Cerebellar cortex (tissue), 1 donor: ENCODE data around the gene EPC1.
"Not testable (repeated sequence)": the region's sequence is repeated elsewhere in the genome, so short reads cannot be mapped to it uniquely, and the experiment has no call there.

Experiments
- DNase-seq: peaks from one replicate; pipeline ENCODE4 v3.0.0-alpha.2; 2015; ENCODE audit warnings: low spot score

EPC1 gene

DNA sequence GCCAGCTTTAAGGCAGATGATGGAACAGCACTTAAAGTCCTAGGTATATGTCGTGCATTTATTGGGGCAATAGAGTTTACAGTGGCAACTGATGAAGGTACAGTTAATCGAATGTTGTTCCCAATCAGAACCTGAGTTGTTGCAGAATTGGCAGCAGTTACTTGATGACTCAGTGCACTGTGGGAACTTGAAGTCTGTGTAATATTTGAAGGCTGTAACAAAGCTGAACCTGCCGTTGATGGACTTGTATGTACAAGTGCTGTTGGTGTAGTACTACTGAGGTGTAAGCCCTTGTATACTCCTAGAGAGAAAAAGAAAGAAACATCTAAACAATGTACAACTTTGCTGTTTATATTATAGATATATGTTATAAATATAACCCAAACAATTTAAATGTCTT is 75.3 kb downstream of the EPC1 start:
- DNase-seq = no peak

DNA sequence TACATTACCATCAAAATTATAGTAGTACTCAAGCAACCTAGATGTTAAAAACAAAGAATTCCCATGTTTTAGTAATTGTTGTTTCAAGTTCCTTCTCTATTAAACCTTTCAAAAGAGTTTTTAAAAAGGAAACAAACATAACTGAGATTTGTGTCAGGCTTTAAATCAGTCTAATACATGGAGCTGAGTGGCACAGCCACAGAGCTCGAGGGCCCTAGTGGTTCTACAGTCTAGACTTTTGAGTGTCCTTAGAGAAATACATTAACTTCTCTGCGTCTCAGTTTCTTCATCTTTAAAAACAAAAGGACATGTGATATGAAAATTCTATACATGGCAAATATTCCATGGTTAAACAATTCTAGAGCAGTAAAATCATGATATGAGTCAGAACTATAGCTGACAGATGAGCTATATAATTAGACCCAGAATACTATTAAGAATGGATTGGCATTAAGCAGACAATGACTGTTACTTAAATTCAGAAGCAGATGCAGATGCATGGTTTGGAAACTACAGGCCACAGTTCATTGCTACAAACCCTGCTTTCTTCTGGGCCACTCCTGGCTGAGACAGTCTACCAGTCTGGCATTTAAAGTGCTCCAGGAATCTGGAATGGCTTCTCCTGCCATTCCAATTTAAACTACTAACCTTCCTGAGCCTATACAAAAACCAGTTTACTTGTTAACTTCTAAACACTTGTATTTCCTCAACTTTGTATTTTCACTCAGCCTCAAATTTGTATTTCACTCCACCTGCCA is 77.4 kb downstream of the EPC1 start:
- DNase-seq = no peak

DNA sequence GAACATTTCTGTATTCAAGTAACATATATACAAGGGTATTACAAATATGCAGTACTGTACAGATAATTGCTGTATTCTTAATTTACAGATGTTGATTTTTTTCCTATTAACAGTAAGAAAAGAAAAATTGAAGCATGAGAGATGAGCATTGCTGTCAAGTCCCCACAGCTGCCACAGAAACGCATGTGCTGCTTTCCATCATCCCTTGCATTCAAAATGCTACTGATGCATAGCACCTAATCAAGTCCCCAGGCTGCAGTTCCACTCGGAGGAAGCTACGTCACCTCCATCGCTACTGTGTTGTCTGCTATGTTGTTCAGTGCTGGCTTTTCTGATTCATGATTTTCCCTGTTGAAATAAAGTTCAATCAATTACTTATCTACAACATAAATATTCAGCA is 78.2 kb downstream of the EPC1 start:
- no peak for DNase-seq

DNA sequence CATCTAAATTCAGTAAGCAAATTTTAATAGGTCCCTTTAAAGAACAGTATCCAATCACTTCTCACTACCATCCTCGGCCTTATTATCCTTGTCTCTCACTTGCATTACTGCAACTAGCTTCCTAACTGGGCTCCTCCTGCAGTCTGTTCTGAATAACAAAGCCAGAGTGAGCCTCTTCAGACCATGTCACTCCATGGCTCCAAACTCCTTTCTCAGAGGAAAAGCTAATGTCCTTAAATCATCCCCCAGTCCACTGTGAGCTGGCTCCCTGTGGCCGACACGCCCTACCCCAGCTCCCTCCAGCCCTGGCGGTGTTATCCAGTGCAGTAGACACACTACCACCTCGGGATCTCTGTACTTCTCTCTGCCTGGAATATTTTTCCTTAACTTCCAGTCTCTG is 80.0 kb downstream of the EPC1 start:
- no peak for DNase-seq

DNA sequence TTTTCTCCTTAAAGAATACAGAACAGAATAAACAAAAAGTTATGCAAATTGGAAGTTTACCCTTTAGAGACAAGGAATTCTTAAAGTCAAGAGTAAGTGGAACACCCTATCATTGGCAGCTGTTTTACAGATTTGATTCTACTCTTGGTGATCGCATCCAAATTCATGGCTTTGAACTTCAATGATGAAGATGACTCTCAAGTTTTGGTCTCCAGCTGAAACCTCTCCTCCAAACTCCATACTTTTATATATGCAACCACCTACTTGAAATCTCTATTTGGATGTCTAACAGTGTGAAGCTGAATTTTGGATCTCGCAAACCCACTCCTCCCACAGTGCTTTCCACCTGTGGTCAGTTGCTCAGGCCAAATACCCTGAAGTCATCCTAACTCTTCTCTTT is 80.4 kb downstream of the EPC1 start:
- no peak for DNase-seq

DNA sequence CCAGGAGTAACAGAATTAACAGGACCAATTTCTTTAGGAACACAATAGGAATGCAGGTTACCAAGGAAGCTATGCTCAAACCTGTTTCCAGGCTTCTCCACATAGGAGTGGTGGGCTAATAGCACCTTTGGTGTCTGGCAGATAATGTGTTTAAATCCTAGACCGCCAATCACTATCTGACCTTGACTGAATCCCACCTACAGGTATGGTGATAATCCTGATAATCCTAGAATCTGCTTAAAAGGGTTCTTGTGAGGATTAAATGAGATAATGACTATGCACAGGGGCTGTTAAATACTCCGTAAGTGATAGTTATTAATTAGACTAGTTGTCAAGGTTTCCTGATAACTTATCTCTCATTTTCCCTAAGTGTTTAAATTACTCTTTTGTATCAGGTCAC is 81.2 kb downstream of the EPC1 start:
- no peak for DNase-seq

DNA sequence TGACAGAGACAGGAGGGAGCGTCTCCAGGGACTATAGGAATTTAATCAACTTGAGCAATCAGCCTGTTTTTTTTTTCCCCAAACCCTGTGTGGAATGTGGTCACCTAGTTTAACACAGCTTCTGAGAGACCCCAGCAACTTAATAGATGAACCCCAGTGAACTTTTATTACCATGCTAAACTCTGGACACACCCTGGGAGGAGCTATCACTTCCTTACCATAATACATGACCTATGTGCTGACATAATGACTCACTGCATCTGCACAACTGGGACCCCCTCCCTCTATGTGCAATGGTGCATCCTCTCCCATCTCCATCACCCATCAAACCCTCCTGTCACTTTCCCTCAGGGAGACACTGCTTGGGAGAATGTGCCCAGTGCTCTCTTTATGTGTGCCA is 83.7 kb downstream of the EPC1 start:
- DNase-seq = no peak

DNA sequence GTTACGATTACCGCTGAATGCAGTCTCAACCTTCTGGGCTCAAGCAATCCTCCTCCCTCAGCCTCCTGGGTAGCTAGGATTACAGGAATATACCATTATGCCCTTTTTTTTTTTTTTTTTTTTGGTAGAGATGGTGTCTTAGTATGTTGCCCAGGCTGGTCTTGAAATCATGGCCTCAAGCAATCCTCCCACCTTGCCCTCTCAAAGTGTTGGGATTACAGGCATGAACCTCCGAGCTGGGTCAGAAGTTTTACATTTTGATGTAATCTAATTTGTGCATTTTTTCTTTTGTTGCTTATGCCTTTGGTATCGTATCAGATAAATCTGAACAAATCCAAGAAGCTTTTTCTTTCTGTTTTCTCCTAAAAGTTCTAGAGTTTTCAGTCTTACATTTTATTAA is 87.4 kb downstream of the EPC1 start:
- DNase-seq = no peak

DNA sequence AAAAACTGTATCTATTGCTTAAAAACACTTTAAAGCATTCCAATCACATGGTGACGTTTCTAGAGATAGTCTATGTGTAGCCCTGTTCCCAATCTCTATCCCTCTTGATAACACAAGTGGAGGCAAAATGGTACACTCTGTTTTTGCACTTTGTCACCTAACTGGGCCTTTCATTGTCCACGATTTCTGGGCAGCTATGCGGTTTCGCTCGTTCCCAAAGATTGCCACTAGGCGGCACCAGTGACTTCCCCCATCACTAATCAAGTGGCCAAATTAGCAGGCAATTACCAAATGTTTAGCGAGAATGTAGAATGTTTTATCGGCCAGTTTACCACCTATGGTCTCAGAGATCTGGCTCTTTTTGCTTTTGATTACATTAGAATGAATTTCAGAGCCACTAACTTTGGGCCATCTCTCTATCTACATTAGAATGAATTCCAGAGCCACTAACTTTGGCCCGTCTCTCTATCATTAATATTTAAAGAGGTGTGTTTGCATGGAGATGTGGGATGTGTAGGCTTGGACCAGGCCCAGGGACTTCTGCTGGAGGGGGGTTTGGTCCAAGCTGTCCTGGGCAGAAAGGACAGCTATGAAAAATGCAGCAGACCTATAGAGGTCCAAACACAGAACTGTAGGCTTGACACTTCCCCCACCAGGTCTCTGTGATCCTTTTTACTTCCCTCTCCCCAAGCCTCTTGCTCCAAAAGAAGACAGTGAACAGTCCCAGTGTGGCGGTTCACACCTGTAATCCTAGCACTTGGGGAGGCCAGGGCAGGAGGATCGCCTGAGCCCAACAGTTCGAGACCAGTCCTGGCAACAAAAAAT is 90.1 kb downstream of the EPC1 start:
- DNase-seq = peak; percentile 79

DNA sequence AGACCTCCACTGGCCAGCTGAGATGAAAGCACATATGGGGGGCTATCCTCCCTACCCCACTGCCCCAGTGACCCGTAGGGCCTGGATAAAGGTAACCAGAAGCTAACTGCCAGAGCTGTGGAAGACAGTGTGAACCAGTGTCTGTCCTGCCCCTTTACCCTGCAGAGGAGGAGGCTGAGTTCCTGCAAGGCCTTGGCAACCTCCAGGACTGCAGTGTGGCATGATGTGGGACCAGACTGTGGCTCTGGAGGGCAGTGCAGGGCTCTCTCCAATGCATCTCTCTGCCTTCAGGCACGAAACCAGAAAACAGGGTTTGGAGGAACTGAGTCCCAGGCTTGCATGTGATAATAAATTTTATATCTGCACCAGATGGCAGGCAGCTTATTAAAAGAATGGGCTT is 93.1 kb downstream of the EPC1 start:
- no peak for DNase-seq

DNA sequence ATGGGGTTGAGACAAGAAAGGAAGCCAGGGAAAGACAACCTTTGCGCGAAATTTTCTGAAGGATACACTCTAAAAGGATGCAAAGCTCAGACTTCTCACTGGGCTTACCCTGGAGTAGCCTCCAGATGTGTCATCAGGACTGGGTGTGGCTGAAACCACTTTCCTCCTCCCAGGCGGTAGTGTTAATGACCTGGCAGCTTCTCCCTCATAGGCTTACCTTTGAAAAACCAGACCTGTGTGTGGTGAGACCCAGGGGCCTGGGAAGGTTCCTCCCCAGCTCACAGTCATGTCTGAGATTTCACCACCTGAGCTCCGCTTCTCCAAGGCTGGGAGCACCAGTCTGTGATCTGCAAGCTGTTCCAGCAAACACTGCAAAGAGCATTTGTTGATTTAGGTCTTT is 93.7 kb downstream of the EPC1 start:
- DNase-seq = no peak

DNA sequence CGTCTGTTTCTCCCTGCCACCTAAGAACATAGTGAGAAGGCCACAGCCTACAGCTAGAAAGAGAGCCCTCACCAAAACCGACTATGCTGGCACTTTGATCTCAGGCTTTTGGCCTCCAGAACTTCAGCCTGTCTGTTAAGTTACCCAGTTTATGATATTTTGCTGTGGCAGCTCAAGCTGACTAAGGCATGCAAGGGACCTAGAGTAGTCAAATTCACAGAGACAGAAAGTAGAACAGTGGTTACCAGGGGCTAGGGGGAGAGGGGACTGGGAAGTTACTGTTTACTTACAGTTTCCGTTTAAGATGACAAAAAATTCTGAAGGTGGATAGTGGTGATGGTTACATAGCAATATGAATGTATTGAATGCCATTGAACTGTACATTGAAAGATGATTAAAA is 96.5 kb downstream of the EPC1 start:
- not testable (repeated sequence) for DNase-seq

DNA sequence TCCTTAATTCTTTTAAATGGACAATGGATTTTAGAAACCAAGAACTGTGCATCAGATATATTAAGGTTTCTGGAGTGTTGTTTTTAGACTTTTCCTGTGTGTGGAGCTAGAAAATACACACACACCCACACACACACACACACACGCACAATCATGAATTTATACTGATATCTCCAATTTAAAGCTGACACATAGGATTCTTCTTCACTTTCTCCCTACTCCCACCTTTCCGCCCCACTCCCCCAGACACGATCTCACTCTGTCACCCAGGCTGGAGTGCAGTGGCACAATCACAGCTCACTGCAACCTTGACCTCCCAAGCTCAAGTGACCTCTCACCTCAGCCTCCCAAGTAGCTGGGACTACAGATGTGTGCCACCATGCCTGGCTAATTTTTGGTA is 100.3 kb downstream of the EPC1 start:
- DNase-seq = no peak

DNA sequence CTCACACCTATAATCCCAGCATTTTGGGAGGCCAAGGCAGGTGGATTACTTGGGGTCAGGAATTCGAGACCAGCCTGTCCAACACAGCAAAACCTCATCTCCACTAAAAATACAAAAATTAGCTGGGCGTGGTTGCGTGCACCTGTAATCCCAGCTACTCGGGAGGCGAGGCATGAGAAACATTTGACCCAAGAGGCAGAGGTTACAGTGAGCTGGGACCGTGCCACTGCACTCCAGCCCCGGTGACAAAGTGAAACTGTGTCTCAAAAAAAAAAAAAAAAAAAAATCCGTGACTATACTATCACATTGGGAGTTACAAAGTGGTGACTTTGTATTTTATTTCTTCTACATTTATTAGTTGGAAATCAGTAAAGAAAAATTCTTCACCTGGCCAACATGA is 101.2 kb downstream of the EPC1 start:
- DNase-seq = no peak

DNA sequence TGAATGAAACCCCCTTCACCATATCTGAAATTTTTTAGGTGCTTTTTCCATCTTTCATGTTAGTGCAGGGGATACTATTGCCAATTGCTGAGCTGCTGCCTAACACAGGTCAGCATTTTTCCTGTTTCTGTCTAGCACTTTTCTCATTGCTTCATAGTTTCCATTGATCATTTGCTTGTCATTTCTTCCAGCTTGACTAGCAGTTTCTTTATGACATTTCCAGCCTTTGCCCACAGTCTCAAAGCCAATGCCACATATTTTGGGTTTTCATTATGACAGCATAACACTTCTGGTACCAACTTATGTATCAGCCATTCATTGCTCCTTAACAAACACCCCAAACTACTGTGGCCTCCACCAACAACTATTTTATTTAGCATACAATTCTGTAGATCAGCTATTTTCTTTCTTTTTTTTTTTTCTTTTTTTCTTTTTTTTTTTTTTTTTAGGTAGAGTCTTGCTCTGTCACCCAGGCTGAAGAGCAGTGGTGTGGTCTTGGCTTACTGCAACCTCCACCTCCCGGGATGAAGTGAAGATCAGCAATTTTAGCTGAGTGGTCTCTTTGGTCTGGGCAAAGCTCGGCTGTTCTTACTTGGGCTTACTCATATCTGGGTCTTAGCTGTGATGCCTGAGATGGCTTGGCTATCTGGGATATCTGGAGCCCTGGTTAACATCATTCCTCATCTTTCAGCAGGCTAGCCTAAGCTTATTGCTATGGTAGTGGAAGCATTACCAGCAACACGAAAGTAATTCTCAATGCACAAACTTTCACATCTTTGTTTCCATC is 102.3 kb downstream of the EPC1 start:
- no peak for DNase-seq

DNA sequence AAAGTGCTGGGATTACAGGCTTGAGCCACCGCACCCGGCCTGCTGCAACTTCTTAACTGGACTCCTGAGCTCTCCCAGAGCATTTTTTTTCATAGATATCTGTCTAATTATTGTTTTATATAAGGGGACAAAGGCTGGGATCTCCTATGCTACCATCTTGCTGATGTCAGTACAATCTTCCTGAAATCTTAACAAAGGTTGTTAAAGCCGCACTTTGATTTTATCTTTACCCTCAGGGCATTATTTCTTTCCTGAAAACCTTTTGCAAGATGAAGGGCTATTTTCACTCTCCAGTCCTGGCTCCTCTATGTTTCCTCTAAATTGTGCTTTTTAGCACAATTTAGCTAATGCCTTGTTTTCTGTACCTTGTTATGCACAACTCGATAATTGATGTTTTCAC is 102.9 kb downstream of the EPC1 start:
- no peak for DNase-seq

DNA sequence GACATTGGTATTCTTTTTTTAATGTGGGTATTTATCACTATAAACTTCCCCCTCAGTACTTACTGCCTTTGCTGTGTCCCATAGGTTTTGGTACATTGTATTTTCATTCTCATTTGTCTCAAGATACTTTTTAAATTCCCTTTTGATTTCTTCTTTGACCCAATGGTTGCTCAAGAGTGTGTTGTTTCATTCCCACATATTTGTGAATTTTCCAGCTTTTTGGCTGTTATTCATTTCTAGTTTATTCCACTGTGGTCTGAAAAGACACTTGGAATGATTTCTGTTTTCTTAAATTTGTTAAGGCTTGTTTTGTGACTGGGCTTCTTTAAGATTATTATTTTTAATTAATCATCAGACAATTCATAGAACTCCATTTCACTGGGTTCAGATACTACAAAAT is 105.0 kb downstream of the EPC1 start:
- DNase-seq = no peak

DNA sequence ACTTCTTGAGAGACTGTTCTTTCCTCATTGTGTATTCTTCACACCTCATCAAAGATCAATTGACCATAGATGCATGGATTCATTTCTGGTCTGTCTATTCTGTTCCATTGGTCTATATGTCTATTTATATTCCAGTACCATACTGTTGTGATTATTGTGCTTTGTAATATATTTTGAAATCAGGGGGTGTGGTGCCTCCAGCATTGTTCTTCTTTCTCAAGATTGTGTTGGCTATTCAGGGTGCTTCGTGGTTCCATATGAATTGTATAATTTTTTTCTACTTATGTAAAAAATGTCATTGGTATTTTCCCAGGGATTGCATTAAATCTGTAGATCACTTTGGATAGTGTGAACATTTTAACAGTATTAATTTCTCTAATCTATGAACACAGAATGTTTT is 106.5 kb downstream of the EPC1 start:
- no peak for DNase-seq

DNA sequence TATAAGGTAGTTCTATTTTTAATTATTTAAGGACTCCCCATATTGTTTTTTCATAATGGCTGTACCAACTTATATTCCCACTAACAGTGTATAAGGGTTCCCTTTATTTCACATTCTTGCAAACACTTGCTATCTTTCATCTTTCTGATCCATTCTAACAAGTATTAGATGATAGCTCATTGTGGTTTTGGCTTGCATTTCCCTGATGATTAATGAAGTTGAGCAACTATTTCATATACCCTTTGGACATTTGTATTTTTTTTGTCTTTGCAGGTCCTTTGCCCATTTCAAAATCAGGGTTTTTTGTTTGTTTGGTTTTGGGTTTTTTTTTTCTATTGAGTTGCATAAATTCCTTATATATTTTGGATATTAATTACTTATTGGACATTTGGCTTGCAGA is 107.2 kb downstream of the EPC1 start:
- DNase-seq = no peak

DNA sequence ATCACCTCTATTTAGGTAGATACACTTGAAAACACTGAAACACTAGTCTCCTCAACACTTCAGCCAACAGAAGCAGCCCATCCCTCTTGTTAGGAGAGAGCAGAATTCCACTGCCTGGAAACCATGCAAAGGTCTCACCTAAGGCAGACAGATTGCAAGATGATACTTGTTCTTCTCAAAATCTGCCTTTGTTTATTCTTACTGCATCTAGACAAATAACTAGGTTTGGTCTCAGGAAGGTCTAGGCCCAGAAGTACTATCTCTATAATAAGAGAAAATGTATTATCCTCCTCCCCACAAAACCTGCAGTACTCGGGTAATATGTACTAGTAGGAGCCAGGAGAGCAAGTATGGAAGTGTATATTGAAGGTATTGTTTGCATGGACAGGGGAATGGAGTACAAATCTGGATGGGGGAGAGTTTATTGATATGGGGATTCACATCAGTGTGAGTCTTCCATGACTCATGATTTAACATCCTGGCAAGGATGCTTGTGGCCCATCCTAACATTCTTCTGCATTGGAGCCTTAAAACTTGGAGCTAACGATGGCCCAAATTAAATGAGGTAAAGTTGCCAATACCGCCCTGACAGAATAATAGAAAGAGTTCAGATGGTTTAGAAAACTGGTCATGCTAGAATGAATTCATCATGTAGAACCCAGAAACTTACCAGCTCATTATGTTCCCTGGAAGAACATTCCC is 109.2 kb downstream of the EPC1 start:
- no peak for DNase-seq

DNA sequence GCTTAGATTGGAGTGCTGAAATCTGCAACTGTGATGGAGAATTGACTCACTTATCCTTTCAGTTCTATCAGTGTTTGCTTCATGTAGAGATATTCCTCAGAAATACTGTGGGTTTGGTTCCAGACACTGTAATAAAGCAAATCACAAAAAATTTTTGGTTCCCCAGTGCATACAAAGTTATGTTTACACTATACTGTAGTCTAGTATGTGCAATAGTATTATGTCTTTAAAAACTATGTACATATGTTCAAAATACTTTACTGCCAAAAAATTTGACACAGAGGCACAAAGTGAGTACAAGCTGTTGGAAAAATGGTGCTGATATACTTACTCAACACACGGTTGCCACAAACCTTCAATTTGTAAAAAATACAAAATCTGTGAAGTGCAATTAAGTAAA is 112.5 kb downstream of the EPC1 start:
- DNase-seq = no peak

DNA sequence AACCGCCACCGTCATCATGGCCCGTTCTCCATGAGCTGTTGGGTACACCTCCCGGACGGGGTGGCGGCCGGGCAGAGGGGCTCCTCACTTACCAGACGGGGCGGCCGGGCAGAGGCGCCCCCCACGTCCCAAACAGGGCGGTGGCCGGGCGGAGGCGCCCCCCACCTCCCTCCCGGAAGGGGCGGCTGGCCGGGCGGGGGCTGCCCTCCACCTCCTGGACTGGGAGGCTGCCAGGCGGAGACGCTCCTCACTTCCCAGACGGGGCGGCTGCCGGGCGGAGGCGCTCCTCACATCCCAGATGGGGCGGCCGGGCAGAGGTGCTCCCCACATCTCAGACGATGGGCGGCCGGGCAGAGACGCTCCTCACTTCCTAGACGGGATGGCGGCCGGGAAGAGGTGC is 113.6 kb downstream of the EPC1 start:
- DNase-seq = not testable (repeated sequence)
